Cardiac fibroblast (primary cell): Measurements from ENCODE around the gene MPI.

Experiments used
- DNase-seq, 2 donors: peaks; one replicate each; pipeline versions ENCODE4 v3.0.0 to v3.0.0-alpha.2; 2010; ENCODE audit warnings: low read depth in 2 of 2
- H3K4me3 ChIP-seq, 2 donors: replicated peaks in 1 of 2; 1 replicate in 1 of 2; 2 replicates in 1 of 2; pipeline ENCODE4 v1.5.1; 2011; ENCODE audit warnings: low read depth in 2 of 2, low read length in 2 of 2, mild to moderate bottlenecking in 2 of 2, moderate library complexity in 1 of 2
- CTCF ChIP-seq: IDR thresholded peaks from one replicate; pipeline ENCODE4 v1.5.1; 2011; ENCODE audit warnings: low read depth, mild to moderate bottlenecking, low read length, inconsistent platforms

MPI gene

GRCh38 chr15:74950078-74950908 lies 60.5 kb downstream of the MPI start:
- peak; percentile 80 to 81 for DNase-seq
- peak; percentile 99 for TF ChIP-seq CTCF
- H3K4me3 ChIP-seq = no peak overlapping the region

- no peak for TF ChIP-seq CTCF
- DNase-seq = no peak
- H3K4me3 ChIP-seq = no peak overlapping the region
Observed at GRCh38 chr15:74951006-74951405, 61.2 kb downstream of the MPI start.
